Vagina (tissue), 2 donors: ENCODE results near the gene KLHDC4. TPM values are rescaled to one million over a fixed set of nuclear protein-coding genes. Genes with fewer than 3 reads are reported as not detected.

Experiments
- DNase-seq, 2 donors: peaks; one replicate each; pipeline ENCODE4 v3.0.0-alpha.2; 2017; ENCODE audit errors: extremely low spot score in 2 of 2
- H3K27ac ChIP-seq: fragments of 200-600 bp; sonication (generic); one replicate; pipeline ENCODE4 v1.5.1; 2019
- H3K27me3 ChIP-seq: fragments of 200-600 bp; sonication (generic); one replicate; pipeline ENCODE4 v1.5.1; 2019
- H3K36me3 ChIP-seq, 2 donors: fragments of 200-600 bp; sonication (generic); one replicate each; pipeline ENCODE4 v1.5.1; 2017 to 2019
- H3K4me1 ChIP-seq: fragments of 200-600 bp; sonication (generic); one replicate; pipeline ENCODE4 v1.5.1; 2019
- H3K4me3 ChIP-seq, 2 donors: fragments of 200-600 bp; sonication (generic); 1 replicate in 1 of 2; 2 replicates in 1 of 2; pipeline ENCODE4 v1.5.1; 2016 to 2019
- H3K9me3 ChIP-seq: fragments of 200-600 bp; sonication (generic); one replicate; pipeline ENCODE4 v1.5.1; 2019
- CTCF ChIP-seq, 3 experiments: fragments of 450-650 bp in 2 of 3; fragments of 200-600 bp in 1 of 3; sonication (generic) in 1 of 3; IDR thresholded peaks; one replicate each; pipeline ENCODE4 v1.5.1; 2017 to 2019; ENCODE audit warnings: antibody characterized with exemption in 3 of 3, mild to moderate bottlenecking in 2 of 3, moderate library complexity in 2 of 3
- POLR2A ChIP-seq, 2 donors: fragments of 450-650 bp; IDR thresholded peaks; one replicate each; pipeline ENCODE4 v1.6.1; 2017; ENCODE audit warnings: antibody characterized with exemption in 2 of 2, mild to moderate bottlenecking in 2 of 2, moderate library complexity in 2 of 2
- POLR2AphosphoS5 ChIP-seq, 2 donors: sonication (generic); formaldehyde crosslinking; IDR thresholded peaks; one replicate each; pipeline ENCODE4 v1.9.0; 2017; ENCODE audit warnings: antibody characterized with exemption in 2 of 2, mild to moderate bottlenecking in 2 of 2, low read depth in 1 of 2; ENCODE audit not compliant: insufficient read depth in 1 of 2
- intact Hi-C: fragments of 100-400 bp; cut with DNase I; formaldehyde crosslinking; loops from one replicate; pipeline ENCODE4 v1.15.1; 2023
- total RNA-seq: library from RNA; depleted of rRNA; stranded (reverse); fragments of >200 nt; gene quantifications from one replicate; pipeline ENCODE4 v1.2.3, GENCODE V29; 2016

The KLHDC4 gene
- total RNA-seq, 1 donor from 2014 or later, result 62.9 TPM

GRCh38 chr16:87669672-87670071 lies 96.1 kb downstream of the KLHDC4 start:
- H3K4me1 ChIP-seq, result no peaks in the 10 kb centered on the region
- no peaks in the 10 kb centered on the region for H3K9me3 ChIP-seq
- no peaks in the 10 kb centered on the region for H3K27me3 ChIP-seq
- no peak overlapping the region for H3K4me3 ChIP-seq
- TF ChIP-seq POLR2AphosphoS5 (IDR thresholded peaks at IDR 0.05; ENCODE audit: insufficient read depth in 1 of 2, low read depth in 1 of 2) (no peak), CTCF (IDR thresholded peaks at IDR 0.05) (no peak), POLR2A (IDR thresholded peaks at IDR 0.05) (no peak)
- no peaks in the 10 kb centered on the region for H3K36me3 ChIP-seq
- no peak for DNase-seq
- no peak overlapping the region for H3K27ac ChIP-seq
- intact Hi-C loops, result no loop called here

GRCh38 chr16:87667946-87668345 lies 97.8 kb downstream of the KLHDC4 start:
- no peaks in the 10 kb centered on the region for H3K4me1 ChIP-seq
- no peak overlapping the region for H3K4me3 ChIP-seq
- TF ChIP-seq POLR2A (IDR thresholded peaks at IDR 0.05), result no peak
- no peak for TF ChIP-seq POLR2AphosphoS5 (IDR thresholded peaks at IDR 0.05; ENCODE audit: insufficient read depth in 1 of 2, low read depth in 1 of 2)
- no peak for TF ChIP-seq CTCF (IDR thresholded peaks at IDR 0.05)
- DNase-seq, result no peak
- no peaks in the 10 kb centered on the region for H3K27me3 ChIP-seq
- H3K9me3 ChIP-seq, result no peaks in the 10 kb centered on the region
- no peak overlapping the region for H3K27ac ChIP-seq
- no peaks in the 10 kb centered on the region for H3K36me3 ChIP-seq
- intact Hi-C loops, result no loop called here

GRCh38 chr16:87667443-87667842 lies 98.3 kb downstream of the KLHDC4 start:
- Histone ChIP-seq H3K4me3 (no peak overlapping the region), H3K27ac (no peak overlapping the region), H3K4me1 (no peaks in the 10 kb centered on the region), H3K36me3 (no peaks in the 10 kb centered on the region), H3K9me3 (no peaks in the 10 kb centered on the region), H3K27me3 (no peaks in the 10 kb centered on the region)
- intact Hi-C loops, result no loop called here
- no peak for TF ChIP-seq POLR2A (IDR thresholded peaks at IDR 0.05)
- no peak for TF ChIP-seq POLR2AphosphoS5 (IDR thresholded peaks at IDR 0.05; ENCODE audit: insufficient read depth in 1 of 2, low read depth in 1 of 2)
- TF ChIP-seq CTCF (IDR thresholded peaks at IDR 0.05), result no peak
- DNase-seq, result no peak

- Histone ChIP-seq H3K4me3 (no peak overlapping the region), H3K27ac (no peak overlapping the region), H3K4me1 (no peaks in the 10 kb centered on the region), H3K36me3 (no peaks in the 10 kb centered on the region), H3K27me3 (no peaks in the 10 kb centered on the region), H3K9me3 (no peaks in the 10 kb centered on the region)
- intact Hi-C loops, result no loop called here
- DNase-seq, result no peak
- TF ChIP-seq POLR2AphosphoS5 (IDR thresholded peaks at IDR 0.05; ENCODE audit: insufficient read depth in 1 of 2, low read depth in 1 of 2), result no peak
- no peak for TF ChIP-seq CTCF (IDR thresholded peaks at IDR 0.05)
These were observed 98.9 kb downstream of the KLHDC4 start for GRCh38 chr16:87666919-87667318.

- no peaks in the 10 kb centered on the region for H3K4me1 ChIP-seq
- H3K9me3 ChIP-seq, result no peaks in the 10 kb centered on the region
- TF ChIP-seq POLR2A (IDR thresholded peaks at IDR 0.05), result no peak
- TF ChIP-seq POLR2AphosphoS5 (IDR thresholded peaks at IDR 0.05; ENCODE audit: insufficient read depth in 1 of 2, low read depth in 1 of 2), result no peak
- no peak for TF ChIP-seq CTCF (IDR thresholded peaks at IDR 0.05)
- intact Hi-C loops, result no loop called here
- no peak overlapping the region for H3K27ac ChIP-seq
- no peaks in the 10 kb centered on the region for H3K36me3 ChIP-seq
- no peak overlapping the region for H3K4me3 ChIP-seq
- no peak for DNase-seq
- H3K27me3 ChIP-seq, result peaks cover under 1% of the 10 kb centered on the region
These were observed 100.6 kb downstream of the KLHDC4 start for GRCh38 chr16:87665193-87665592.
